NK-92 (cell line): Measurements from ENCODE around the gene AASS.
"Not testable (repeated sequence)": the region's sequence is repeated elsewhere in the genome, so short reads cannot be mapped to it uniquely, and the experiment has no call there.

Source experiments
- DNase-seq: peaks from one replicate; lab custom pipeline; 2025; ENCODE audit not compliant: unreplicated experiment; lab: John Stamatoyannopoulos, UW

The AASS gene

GRCh38 chr7:122143751-122144711, at the start of gene AASS:
Gene AASS, minus strand, starts transcription at chr7:122144249. Its CDS starts 10,523 bp downstream, at chr7:122133726.
- no peak for DNase-seq

DNA sequence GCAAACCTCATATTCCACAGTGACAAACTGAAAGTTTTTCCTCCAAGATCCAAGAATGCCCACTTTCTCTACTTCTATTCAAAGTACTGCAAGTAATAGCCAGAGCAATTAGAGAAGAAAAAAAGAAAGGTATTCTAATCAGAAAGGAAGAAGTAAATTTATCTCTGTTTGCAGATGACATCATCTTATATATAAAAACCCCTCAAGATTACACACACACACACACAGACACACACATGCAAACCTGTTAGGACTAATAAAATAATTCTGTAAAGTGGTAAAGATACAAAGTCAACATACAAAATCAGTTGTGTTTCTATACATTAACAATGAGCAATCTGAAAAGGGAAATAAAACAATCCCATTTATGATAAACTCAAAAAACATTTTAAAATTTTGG, 44.7 kb upstream of the AASS start:
- no peak for DNase-seq

GRCh38 chr7:122183106-122183505, 39.1 kb upstream of the AASS start:
- no peak for DNase-seq

DNA sequence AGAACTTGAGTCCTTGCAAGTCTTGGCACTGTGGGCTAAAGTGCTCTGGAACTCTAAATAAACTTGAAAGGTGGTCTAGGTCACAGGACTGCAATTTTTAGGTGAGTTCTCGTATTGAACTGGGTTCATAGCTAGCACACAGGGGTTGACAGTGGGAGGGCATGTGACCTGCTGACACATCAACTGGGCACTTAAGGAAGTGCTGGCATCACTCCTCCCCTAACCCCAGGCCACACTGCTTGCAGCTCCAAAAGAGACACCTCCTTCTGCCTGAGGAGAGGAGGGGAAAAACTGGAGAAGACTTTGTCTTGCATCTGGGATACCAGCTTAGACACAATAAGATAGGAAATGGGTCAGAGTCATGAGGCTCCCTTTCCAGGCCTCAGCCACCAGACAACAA, 38.0 kb upstream of the AASS start:
- no peak for DNase-seq

DNA sequence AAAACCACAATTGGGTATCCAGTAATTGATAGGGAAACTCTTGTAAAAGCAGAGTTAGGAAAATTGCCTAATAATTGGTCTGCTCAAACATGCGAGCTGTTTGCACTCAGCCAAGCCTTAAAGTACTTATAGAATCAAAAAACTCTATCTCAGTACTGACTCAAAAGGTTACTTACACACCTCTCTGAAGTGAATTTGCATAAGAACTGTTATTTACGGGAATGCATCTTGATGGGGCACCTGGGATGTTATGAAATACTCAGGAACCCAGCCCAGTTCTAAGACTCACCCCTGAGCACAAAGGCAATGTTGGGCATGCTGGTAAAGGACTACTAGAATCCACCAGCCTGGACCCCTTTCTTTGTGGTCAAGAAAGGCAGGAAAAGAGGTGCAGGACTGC, 28.1 kb upstream of the AASS start:
- not testable (repeated sequence) for DNase-seq

DNA sequence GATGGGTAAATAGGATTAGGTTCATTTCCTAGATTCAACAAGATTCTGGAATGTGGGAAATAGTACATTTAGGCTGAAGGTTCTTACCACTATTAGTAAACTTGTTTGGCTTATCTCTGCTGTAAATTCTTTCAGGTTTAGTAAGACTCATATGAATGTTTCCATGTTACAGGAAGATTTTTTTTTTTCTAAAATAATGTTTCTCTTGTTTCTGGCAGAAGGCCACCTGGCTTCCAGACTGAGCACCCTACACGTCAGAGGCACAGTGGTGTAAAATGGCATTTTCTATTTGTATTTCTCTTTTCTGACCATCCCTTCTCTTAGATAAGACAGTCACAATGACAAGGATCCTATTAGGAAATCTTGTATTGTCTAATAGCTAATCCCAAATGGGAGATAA, 22.7 kb upstream of the AASS start:
- no peak for DNase-seq

DNA sequence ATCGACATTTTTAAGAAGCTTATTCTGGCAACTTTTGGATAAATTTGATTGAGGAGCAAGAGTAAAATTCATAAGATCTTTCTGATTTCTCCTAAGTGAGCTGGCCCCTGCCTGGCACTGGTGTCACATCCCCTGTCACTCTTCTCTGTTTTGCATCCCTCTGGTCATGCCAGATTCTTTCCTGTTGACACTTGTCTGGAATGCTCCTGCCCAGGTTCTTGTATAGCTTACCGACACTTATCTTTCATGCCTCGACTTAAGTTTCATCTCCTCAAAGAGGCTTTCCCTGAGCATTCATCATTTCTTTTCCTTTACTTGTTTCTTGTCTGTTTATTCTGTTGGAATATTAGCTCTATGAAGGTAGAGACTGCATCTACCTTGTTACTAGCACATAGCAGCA, 22.2 kb upstream of the AASS start:
- DNase-seq: no peak

GRCh38 chr7:122161628-122162027, 17.6 kb upstream of the AASS start:
- DNase-seq: no peak

DNA sequence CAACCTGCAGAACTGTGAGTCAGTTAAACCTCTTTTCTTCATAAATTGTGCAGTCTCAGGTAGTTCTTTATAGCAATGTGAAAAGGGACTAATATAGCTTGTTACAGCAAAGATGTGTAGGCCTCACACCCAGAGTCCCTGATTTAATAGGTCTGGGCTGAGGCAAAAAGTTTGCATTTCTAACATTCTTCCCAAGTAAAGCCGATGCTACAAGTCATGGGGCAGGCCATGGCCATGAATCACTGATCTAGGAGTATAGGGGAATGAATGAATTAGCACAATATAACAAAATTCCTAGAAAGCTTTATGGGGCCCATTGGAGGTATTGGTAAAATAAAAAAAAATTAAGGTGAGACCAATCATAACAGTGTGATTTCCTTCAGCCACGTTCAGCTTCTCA, 11.5 kb upstream of the AASS start:
- no peak for DNase-seq

DNA sequence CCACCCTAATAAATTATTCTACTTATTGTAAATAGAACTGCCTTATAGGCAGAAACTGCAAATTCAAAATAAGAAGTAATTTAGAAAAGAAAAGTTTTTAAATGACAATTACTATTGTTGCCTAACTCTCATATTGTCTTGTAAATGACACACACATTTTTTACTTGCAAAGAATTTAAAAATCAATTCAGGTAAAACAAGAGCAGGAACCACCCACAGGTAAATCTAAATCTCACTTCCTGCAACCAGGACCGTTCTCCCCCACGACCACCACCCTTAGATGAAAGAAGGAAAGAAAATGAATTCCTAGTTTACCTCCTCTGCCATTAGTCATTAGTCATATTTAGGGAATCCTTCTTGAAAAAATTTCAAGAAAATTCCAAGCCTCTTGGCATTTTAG, 4.8 kb upstream of the AASS start:
- DNase-seq: no peak

DNA sequence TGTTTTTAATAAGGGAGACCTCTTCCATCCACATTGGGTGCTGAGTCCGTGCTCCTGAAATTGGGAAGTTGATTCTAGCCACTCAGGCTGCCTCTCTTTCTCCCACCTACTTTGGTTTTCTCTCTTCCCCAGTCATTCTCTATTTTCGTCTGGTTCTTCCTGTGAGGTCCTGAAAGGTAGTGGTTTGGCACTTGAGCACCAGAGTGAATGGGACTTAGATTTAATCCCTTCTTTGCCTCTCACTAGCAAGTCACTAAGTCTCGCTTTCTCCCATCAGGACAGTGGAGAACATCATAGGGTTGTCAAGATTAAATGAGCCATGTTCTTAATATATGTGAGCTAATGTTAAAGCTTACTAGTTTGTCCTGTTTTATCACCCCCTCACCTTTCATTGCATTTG, 4.0 kb upstream of the AASS start:
- no peak for DNase-seq

- no peak for DNase-seq
Measured at GRCh38 chr7:122145937-122146645, 2.0 kb upstream of the AASS start.

DNA sequence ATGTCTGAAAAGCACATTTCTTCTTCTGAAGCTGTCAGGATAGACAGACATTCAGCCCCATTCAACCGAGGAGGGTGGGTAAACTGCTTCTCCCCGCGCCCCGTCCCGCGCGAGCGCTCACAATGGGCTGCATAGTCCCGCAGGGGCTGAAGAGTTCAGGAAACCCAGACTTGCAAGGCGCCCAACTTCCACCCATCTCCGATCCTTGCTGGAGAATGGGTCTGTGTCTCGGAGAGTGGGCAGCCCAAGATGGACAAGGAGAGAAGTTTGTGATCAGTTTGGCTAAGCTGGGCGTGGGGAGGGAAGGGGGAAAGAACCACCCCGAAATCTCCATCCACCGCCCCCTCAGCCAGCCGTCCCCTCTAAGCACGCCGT, 686 bp downstream of the AASS start:
- DNase-seq: no peak

GRCh38 chr7:122140918-122141317, 3.1 kb downstream of the AASS start:
- no peak for DNase-seq

- no peak for DNase-seq
Measured at GRCh38 chr7:122137251-122138077, 6.6 kb downstream of the AASS start.

GRCh38 chr7:122136639-122137245, 7.3 kb downstream of the AASS start:
- no peak for DNase-seq

- no peak for DNase-seq
Measured at GRCh38 chr7:122136078-122136477, 8.0 kb downstream of the AASS start.

GRCh38 chr7:122135275-122135674, 8.8 kb downstream of the AASS start:
- DNase-seq: no peak

DNA sequence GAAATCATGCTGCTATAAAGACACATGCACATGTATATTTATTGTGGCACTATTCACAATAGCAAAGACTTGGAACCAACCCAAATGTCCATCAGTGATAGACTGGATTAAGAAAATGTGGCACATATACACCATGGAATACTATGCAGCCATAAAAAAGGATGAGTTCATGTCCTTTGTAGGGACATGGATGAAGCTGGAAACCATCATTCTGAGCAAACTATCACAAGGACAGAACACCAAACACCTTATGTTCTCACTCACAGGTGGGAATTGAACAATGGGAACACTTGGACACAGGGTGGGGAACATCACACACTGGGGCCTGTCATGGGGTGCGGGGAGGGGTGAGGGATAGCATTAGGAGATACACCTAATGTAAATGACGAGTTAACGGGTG, 9.3 kb downstream of the AASS start:
- DNase-seq: not testable (repeated sequence)

GRCh38 chr7:122133477-122133876, 10.6 kb downstream of the AASS start:
- no peak for DNase-seq

DNA sequence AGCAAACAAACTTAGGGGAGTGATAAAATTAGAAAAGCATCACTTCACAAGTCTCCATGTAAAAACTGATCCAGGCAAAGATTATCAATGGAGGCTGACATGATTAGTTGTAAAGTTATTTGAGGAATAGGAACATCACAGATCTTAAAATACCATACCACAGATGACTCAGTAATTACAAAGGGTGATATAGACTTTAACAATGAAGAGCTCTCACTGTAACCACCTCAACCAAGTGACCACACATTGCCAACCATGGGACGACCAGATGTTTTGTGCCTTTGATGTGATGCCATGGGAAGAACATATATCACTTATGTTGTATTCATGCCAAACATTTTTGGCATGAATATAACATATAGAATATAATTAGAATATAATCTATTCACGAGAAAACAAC, 11.7 kb downstream of the AASS start:
- DNase-seq: no peak
